Uterus (tissue), 2 donors: ENCODE data around the gene NCAM2.

Experiments used
- CTCF ChIP-seq, 4 experiments: fragments of 200-600 bp in 2 of 4; fragments of 450-650 bp in 2 of 4; sonication (generic) in 2 of 4; IDR thresholded peaks; one replicate each; pipeline ENCODE4 v1.5.1; 2016 to 2019; ENCODE audit warnings: antibody characterized with exemption in 4 of 4, mild to moderate bottlenecking in 2 of 4, moderate library complexity in 1 of 4
- POLR2A ChIP-seq, 2 donors: fragments of 450-650 bp; IDR thresholded peaks; one replicate each; pipeline ENCODE4 v1.6.1; 2016; ENCODE audit warnings: antibody characterized with exemption in 2 of 2, mild to moderate bottlenecking in 1 of 2, moderate library complexity in 1 of 2

GRCh38 chr21:20997636-20998455, at the start of gene NCAM2:
- TF ChIP-seq POLR2A (IDR thresholded peaks at IDR 0.05) (no peak), CTCF (IDR thresholded peaks at IDR 0.05) (no peak)
